RWPE2 (cell line): ENCODE measurements around the gene SLC24A3.

ENCODE experiments used
- ATAC-seq: fragments of 200-7000 bp; cut with Tn5 transposase; 3 replicates; pipeline ENCODE4 v1.9.1; 2021; ENCODE audit warnings: low read depth
- DNase-seq: peaks from one replicate; pipeline ENCODE4 v3.0.0-alpha.2; 2020; ENCODE audit warnings: low spot score
- H3K27ac ChIP-seq: fragments of 450-650 bp; 2 replicates; pipeline ENCODE4 v1.5.1; 2017; ENCODE audit warnings: mild to moderate bottlenecking; ENCODE audit not compliant: poor library complexity, severe bottlenecking
- H3K27me3 ChIP-seq: fragments of 250-450 bp; sonication (Bioruptor Pico); 2 replicates; pipeline ENCODE4 v1.5.1; 2021; ENCODE audit warnings: mild to moderate bottlenecking, moderate library complexity; ENCODE audit not compliant: insufficient read depth, poor library complexity, severe bottlenecking
- H3K36me3 ChIP-seq: fragments of 250-450 bp; sonication (Bioruptor Pico); 2 replicates; pipeline ENCODE4 v1.5.1; 2020; ENCODE audit warnings: low read depth, mild to moderate bottlenecking, moderate library complexity
- H3K4me1 ChIP-seq: fragments of 250-450 bp; sonication (Bioruptor Pico); 2 replicates; pipeline ENCODE4 v1.5.1; 2021; ENCODE audit warnings: mild to moderate bottlenecking, moderate library complexity; ENCODE audit not compliant: insufficient read depth, poor library complexity, severe bottlenecking
- H3K4me3 ChIP-seq: fragments of 250-450 bp; sonication (Bioruptor Pico); 2 replicates; pipeline ENCODE4 v1.5.1; 2021; ENCODE audit warnings: mild to moderate bottlenecking, moderate library complexity; ENCODE audit not compliant: severe bottlenecking
- H3K9me3 ChIP-seq: fragments of 250-450 bp; sonication (Bioruptor Pico); 2 replicates; pipeline ENCODE4 v1.5.1; 2021; ENCODE audit warnings: mild to moderate bottlenecking, moderate library complexity; ENCODE audit not compliant: severe bottlenecking
- TF ChIP-seq, protein P1 (sequence below): fragments of 450-650 bp; IDR thresholded peaks from one replicate; pipeline ENCODE4 v1.5.1; 2017; ENCODE audit warnings: mild to moderate bottlenecking, moderate library complexity; ENCODE audit not compliant: poor library complexity, severe bottlenecking

Gene SLC24A3

DNA sequence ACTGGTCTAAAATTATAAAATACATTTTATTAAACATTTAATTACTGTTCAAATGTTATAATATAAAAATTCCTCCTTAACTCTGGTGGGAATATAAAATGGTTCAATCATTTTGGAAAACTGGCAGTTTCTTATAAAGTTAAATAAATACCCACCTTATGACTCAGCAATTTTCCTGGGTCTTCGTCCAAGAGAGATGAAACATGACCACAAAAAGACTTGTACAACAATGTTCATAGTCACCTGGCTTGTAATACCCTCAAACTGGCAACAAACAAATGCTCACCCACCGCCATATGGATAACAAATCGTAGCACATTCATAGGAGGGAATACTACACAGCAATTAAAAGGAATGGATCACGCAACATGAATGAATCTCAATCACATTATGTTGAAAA is 479.7 kb downstream of the SLC24A3 start:
- ATAC-seq (no peak), DNase-seq (no peak)
- no peaks in the 10 kb centered on the region for H3K36me3 ChIP-seq
- no peaks in the 10 kb centered on the region for H3K27me3 ChIP-seq
- H3K4me1 ChIP-seq: peaks cover 15% of the 10 kb centered on the region
- TF ChIP-seq, protein P1, sequence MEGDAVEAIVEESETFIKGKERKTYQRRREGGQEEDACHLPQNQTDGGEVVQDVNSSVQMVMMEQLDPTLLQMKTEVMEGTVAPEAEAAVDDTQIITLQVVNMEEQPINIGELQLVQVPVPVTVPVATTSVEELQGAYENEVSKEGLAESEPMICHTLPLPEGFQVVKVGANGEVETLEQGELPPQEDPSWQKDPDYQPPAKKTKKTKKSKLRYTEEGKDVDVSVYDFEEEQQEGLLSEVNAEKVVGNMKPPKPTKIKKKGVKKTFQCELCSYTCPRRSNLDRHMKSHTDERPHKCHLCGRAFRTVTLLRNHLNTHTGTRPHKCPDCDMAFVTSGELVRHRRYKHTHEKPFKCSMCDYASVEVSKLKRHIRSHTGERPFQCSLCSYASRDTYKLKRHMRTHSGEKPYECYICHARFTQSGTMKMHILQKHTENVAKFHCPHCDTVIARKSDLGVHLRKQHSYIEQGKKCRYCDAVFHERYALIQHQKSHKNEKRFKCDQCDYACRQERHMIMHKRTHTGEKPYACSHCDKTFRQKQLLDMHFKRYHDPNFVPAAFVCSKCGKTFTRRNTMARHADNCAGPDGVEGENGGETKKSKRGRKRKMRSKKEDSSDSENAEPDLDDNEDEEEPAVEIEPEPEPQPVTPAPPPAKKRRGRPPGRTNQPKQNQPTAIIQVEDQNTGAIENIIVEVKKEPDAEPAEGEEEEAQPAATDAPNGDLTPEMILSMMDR: no peak
- H3K9me3 ChIP-seq: no peaks in the 10 kb centered on the region
- no peak overlapping the region for H3K4me3 ChIP-seq
- peak overlapping the region; percentile 27 for H3K27ac ChIP-seq

DNA sequence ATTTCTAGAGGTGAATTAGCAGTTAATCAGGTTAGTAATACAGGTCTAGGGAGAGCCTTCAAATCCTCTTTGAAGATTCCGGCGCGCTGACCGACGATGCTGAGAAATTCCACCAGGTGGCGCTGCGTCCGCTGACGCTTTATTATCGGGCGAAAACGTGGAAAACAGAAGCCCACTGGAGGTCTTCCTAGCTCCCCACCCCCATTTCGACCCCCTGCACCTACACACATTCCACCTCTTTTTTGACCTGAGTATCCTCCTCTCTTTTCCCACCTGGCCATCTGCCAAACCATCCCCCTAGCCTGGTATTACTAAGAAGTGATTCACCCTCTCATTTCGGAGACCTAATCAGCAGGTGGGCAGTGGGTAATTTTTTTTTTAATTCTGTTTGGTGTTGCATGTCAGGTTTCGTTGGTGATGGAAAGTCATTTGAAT is 480.3 kb downstream of the SLC24A3 start:
- TF ChIP-seq, protein P1: peak; percentile 97
- H3K27me3 ChIP-seq: no peaks in the 10 kb centered on the region
- H3K4me3 ChIP-seq: no peak overlapping the region
- peaks cover 15% of the 10 kb centered on the region for H3K4me1 ChIP-seq
- H3K27ac ChIP-seq: peak overlapping the region; percentile 27
- no peaks in the 10 kb centered on the region for H3K36me3 ChIP-seq
- no peaks in the 10 kb centered on the region for H3K9me3 ChIP-seq
- ATAC-seq (peak; percentile 20; the same call in 1 of the 3 replicates), DNase-seq (no peak)

DNA sequence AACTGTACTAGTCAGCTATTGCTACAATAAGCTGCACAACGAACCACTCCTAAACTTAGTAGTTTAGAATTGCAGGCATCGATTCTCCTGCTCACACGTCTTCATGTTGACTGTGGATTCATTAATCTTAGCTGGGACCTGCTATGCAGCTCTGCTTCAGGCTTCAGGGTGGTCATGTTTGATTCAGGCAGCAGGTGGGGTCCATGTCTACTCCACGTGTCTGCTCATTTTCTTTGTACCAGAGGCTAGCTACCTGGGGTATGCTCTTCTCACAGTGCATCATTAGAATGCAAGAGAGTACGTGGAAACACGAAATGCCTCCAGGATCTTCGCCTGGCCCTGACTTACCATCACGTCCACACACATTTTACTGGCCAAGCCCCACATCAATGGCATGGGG is 481.1 kb downstream of the SLC24A3 start:
- TF ChIP-seq, protein P1: no peak
- H3K36me3 ChIP-seq: no peaks in the 10 kb centered on the region
- no peak for ATAC-seq
- DNase-seq: no peak
- no peak overlapping the region for H3K4me3 ChIP-seq
- H3K9me3 ChIP-seq: no peaks in the 10 kb centered on the region
- H3K27ac ChIP-seq: no peak overlapping the region
- no peaks in the 10 kb centered on the region for H3K27me3 ChIP-seq
- peaks cover 14% of the 10 kb centered on the region for H3K4me1 ChIP-seq

DNA sequence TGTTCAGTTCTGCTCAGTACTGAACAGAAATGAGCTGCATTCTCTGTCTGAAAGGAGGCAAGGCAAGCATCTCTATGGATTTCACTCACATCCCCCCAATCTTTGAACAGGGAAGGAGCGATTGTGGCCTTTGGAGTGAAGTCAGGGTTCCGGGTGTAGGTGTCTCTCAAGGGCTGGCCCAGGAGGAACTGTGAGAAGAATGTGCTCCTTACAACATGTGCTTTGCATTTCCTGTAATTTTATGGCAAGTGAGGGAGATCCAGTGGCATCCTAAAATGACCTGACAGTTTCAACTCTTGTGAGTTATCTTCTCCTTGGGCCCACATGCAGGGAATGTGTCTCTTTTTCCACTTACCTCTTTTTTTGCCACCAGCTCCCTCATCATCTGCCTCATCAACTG is 482.6 kb downstream of the SLC24A3 start:
- no peaks in the 10 kb centered on the region for H3K9me3 ChIP-seq
- no peak overlapping the region for H3K4me3 ChIP-seq
- DNase-seq (no peak), ATAC-seq (no peak)
- peaks cover 16% of the 10 kb centered on the region for H3K4me1 ChIP-seq
- no peaks in the 10 kb centered on the region for H3K36me3 ChIP-seq
- H3K27ac ChIP-seq: no peak overlapping the region
- TF ChIP-seq, protein P1: no peak
- H3K27me3 ChIP-seq: no peaks in the 10 kb centered on the region

DNA sequence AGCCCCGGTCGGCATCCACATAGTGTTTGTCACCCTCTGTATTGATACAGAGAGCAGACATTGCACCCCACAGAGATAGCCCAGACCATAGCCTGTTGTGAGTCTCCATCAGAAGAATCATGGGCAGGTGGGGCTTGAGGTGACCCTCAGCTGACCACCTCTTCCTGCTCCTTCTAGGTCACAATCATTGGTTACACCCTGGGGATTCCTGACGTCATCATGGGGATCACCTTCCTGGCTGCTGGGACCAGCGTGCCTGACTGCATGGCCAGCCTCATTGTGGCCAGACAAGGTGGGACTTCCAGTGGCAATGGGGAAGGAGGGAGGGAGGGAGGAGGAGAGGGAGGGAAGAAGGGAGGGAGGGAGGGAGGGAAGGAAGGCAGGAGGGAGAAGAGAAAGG is 484.2 kb downstream of the SLC24A3 start:
- no peaks in the 10 kb centered on the region for H3K9me3 ChIP-seq
- H3K27me3 ChIP-seq: no peaks in the 10 kb centered on the region
- TF ChIP-seq, protein P1: no peak
- H3K4me3 ChIP-seq: no peak overlapping the region
- ATAC-seq (no peak), DNase-seq (no peak)
- peaks cover 16% of the 10 kb centered on the region for H3K4me1 ChIP-seq
- no peak overlapping the region for H3K27ac ChIP-seq
- H3K36me3 ChIP-seq: no peaks in the 10 kb centered on the region
